Left forelimb (tissue), 1 donor: ENCODE measurements around the gene CCDC93.
"Not testable (repeated sequence)": the region's sequence is repeated elsewhere in the genome, so short reads cannot be mapped to it uniquely, and the experiment has no call there.

Experiments used
- DNase-seq: peaks from one replicate; pipeline ENCODE4 v3.0.0-alpha.2; 2018; ENCODE audit warnings: low spot score

CCDC93 gene

GRCh38 chr2:117956036-117956796, 57.7 kb downstream of the CCDC93 start:
- DNase-seq = no peak

DNA sequence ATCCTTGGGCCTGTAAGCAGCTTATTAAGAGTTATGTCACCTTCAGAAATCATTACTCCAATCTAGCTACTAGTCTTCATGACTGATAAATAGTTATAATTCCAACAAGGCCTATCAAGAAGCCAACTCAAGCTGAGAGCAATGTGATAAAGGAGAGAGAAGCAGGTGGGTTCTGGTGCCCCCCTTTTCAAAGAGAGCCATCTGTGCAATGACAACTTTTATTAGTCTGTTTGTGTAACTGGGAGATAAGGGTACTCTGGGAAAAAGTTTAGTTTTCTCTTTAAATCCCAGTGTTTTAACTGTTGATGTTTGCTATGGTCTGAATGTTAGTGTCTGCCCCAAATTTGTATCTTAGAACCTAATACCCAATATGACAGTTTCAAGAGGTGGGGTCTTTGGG, 60.6 kb downstream of the CCDC93 start:
- DNase-seq = no peak

GRCh38 chr2:117952701-117953100, 61.2 kb downstream of the CCDC93 start:
- no peak for DNase-seq

GRCh38 chr2:117952228-117952627, 61.6 kb downstream of the CCDC93 start:
- DNase-seq = no peak

DNA sequence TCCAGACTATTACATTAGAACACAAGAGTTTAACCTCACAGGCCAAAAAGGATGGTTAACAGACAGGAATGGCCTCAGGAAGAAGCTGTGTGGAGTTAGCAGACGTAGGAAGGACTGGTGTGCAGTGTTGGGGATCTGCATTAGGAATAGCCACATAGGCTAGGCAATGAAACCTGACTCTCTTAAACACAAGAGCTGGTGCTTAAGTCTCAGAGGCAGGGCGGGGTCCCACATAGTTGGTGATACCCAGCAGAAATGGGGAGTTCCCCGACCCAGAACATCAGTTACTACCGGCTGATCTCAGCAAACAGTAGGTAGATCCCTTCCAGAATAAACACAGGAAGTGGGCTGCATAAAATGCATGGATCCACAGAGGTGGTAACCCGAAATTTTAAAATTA, 64.1 kb downstream of the CCDC93 start:
- no peak for DNase-seq

DNA sequence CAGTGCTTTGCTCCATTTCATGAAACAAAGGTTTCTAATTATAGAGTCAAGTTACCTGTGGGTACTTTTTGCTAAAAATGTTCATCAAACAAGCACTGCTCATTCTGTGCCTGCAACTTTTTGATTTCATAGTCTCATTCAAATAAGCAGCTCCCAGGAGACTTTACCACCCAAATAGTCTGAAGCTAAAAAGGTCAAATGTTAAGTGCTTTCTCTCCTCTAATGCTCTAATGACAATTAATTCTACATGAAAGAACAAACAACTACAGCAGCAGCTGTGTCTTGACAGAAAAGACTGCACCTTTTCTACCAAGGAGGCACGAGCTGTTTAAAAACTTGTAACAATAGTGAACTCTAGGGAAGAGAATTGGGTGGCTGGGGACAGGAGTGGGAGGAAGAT, 65.3 kb downstream of the CCDC93 start:
- no peak for DNase-seq

GRCh38 chr2:117945296-117945695, 68.6 kb downstream of the CCDC93 start:
- no peak for DNase-seq

DNA sequence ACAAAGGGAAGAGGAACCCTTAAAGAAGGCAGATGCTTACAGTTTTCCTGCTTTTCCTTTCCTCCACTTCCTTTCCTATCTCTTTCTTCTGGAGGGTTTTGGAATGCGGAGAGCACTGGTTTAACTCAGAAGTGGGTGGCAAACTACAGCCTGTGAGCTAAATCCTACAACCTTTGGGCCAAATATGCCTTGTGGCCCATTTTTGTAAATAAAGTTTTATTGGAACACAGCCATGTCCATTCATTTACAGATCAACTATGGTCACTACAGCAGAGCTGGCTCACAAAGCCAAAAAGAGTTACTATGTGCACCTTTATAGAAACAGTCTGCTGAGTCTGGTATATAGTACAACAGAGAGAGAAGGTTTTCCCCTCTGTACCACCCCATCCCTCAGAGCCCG, 69.1 kb downstream of the CCDC93 start:
- no peak for DNase-seq

GRCh38 chr2:117943013-117943672, 70.7 kb downstream of the CCDC93 start:
- DNase-seq = no peak

DNA sequence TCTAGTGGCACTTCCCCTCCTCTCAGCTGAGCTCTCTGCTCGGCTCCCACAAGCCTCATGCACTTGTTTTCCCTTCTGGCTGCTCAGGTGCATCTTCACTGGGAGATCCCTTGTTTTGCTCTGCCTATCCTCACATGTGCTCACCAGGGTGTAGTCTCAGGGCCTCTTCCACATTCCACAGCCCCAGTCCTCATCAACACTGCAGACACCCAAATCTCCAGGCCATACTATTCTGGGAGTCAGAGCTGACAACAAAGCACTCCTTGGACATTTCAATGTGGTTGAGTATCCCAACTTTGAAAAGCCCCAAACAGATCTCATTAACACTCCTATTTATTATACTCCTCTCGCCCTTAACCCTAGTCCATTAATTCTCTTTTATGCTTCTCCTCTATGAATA, 71.3 kb downstream of the CCDC93 start:
- no peak for DNase-seq

DNA sequence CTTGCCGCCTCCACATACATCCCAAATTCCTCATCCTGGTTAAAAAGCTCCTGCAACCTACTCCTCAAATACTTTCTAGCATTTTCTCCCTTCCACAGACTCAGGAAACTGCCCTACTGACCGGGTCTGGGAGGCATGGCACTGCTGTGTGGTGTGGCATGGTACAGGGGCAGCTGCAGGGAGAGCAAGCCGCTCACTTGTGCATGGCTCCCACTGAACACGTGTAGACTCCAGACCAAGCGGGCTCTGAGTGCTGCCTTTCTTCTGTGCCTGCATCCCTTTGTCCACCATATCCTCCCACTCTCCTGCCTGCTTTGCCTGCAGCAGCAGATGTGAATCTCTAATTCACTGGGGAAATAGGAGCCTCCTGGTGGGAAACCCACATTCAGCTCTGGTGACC, 72.2 kb downstream of the CCDC93 start:
- DNase-seq = no peak

- DNase-seq = no peak
These were observed 73.4 kb downstream of the CCDC93 start for GRCh38 chr2:117940436-117940835.

DNA sequence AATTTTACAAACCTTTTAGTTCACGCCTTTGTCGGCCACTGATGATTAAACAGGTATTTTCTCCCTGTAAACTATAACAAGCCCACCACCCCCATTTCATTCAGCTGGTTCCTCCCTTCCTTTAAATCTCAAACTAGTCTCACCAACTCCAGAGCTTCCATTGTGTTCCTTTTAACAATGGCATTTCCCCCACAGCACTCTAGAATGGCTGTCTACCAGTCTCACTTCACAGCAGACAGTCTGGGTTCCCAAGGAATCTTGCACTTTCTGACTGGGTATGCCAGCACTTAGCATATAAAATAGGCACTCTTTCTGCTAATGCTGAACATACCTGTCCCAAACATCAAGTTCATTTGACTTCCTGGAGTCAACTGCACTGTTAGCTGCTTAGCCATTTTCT, 75.3 kb downstream of the CCDC93 start:
- no peak for DNase-seq

DNA sequence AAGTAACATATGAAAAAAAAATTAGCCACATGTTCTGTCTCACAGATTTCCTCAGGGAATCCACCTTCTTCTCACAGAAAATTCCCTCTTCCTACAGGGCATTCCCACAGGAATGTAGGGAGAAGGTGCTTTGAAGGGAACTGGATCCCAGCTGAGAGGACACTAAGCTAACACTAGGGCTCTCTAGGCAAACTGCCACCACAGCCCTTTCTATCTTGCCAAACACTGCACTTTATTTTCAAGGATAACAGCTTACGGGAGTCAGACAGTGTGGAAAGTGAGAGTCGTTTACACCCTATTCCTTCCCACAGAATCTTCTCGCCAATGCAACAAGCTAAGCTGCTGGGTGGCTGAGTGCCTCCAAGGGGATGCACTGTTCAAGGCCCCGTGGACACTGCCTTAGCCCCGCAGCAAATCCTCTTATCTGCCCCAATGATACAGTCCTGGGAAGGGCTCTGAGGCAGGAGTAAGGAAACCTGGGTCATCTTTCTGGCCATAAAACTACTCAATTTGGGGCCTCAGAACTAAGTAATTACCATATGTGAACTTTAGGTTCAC, 76.9 kb downstream of the CCDC93 start:
- DNase-seq = no peak

DNA sequence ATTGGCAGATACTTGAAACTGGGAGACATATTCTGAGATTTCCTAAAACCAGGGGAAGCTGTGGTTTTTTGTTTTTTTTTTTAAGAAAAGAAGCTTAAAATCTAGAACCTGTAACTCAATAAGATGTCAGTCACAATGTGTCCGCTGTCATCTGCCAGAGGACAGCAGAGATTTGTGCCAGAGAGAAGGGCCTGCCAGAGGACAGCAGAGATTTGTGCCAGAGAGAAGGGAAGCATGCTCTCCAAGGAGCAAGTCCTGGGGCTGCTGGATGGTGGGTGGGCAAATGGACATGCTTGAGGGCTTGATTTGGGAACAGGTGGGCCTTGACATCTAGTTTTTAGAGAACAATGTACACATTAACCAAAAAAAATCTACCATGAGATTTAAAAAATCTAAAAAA, 77.9 kb downstream of the CCDC93 start:
- no peak for DNase-seq

GRCh38 chr2:117935456-117935855, 78.4 kb downstream of the CCDC93 start:
- DNase-seq = no peak

- no peak for DNase-seq
These were observed 80.0 kb downstream of the CCDC93 start for GRCh38 chr2:117933884-117934354.

DNA sequence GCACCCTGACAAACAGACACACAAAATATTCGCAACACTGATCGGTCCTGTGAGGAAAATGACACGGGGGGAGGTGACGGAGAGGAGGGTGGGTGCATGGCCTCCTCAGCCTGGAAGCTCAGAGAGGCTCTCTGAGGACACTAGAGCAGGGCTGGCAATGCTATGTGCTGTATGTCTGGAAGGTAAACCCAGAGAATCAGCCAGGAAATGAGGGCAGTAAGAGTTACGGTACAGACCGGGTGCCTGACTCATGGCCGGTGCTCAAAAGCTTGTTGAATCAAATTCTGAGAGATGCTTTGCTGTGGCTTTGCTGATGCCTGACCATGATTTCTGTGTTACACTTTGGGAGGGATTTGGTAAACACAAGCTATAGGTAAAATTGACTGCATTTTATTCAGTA, 81.9 kb downstream of the CCDC93 start:
- no peak for DNase-seq

- DNase-seq = no peak
These were observed 82.6 kb downstream of the CCDC93 start for GRCh38 chr2:117931266-117931665.

- no peak for DNase-seq
These were observed 83.1 kb downstream of the CCDC93 start for GRCh38 chr2:117930775-117931174.

DNA sequence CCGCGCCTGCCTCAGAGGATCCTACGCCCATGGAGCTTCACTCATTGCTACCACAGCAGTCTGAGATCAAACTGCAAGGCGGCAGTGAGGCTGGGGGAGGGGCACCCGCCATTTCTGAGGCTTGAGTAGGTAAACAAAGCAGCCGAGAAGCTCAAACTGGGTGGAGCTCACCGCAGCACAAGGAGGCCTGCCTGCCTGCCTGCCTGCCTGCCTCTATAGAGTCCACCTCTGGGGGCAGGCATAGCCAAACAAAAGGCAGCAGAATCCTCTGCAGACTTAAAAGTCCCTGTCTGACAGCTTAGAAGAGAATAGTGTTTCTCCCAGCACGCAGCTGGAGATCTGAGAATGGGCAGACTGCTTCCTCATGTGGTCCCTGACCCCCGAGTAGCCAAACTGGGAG, 90.4 kb downstream of the CCDC93 start:
- DNase-seq = not testable (repeated sequence)

DNA sequence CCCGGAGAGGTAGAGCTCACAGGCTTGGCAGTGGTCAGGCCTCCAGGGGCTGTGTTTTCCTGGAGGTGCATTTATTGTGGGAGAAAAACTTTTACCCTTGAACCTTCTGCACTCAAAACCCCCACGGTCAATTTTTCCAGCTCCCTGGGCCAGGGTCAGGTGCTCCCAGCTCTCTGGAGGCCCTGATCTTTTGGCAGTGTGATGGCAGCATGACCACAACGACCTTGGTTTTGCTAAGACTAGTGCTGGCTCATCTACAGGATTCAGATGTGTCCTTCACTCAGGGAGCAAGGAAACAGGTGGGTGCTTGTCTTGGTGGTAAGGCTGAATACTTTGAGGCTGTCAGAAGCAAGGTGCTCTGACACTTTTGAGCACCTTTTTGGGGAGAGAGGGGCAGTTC, 92.3 kb downstream of the CCDC93 start:
- DNase-seq = no peak

DNA sequence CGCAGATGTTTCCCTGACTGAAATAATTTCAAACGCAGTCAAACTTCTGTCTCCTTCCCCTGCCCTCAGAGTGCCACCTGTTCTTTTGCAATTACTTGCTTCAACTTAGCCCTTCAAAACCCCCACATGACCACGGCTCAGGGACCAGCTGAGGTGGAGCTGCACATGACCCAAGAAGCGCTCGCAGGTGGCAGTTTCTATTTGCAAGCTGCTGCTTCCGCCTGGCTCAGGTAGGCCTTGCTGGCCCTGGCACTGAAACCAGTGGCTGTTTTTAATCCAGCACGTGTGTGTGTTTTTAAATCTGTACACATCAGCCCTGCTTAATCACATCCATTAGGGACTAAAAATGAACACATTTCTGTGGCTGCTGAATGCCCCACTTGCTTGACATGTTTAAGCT, 95.3 kb downstream of the CCDC93 start:
- no peak for DNase-seq
